ENCODE results near the gene LAMC2.

The LAMC2 gene

DNA sequence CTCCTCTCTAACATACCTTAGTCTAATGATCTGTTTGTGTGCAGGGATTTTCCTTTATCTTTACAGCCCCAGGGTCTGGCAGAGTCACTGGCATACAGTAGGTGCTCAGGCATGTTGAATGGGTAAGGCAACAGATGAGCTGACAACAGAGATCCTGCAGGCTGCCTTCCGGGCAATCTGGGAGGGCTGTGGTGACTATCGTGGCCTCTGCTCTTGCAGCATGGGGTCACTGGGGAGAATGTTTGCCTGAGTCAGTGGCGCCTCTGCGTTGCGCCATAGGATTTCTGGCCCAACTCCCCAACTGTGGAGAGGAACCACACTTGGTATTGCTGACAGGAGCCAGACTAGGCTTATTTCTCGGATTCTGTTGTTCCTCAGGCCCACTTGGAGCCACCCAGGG is 93.8 kb downstream of the LAMC2 start:
- H3K9me3 ChIP-seq (ENCODE audit: control insufficient read depth, low read length) = no peaks in the 10 kb centered on the region
- H3K9ac ChIP-seq (ENCODE audit: low read length) = peak overlapping the region; percentile 86
- H3K4me1 ChIP-seq (ENCODE audit: control insufficient read depth, insufficient read depth, low read length) = peaks cover 59% of the 10 kb centered on the region
- no peak overlapping the region for H3K4me3 ChIP-seq (ENCODE audit: low read length)
- no peaks in the 10 kb centered on the region for H3K27me3 ChIP-seq (replicated peaks; ENCODE audit: control insufficient read depth, insufficient read depth, low read length)
- H3K36me3 ChIP-seq (ENCODE audit: control insufficient read depth, insufficient read depth, low read length, severe bottlenecking) = no peaks in the 10 kb centered on the region
- DNase-seq (ENCODE audit: low read depth) = peak; percentile 70

DNA sequence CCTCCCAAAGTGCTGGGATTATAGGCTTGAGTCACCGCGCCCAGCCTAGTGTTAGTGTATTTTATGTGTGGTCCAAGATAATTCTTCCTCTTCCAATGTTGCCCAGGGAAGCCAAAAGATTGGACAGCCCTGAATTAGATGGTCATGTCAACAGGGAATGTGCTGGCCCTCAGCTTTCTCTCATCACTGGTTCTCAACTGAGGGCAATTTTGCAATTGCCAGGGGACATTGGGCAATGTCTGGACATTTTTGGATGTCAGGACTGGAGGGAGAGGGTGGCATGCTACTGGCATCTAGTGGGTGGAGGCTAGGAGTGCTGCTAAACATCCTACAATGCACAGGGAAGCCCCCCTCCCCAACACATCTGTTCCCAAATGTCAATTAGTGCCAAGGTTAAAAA is 95.0 kb downstream of the LAMC2 start:
- Histone ChIP-seq H3K9me3 (ENCODE audit: control insufficient read depth, low read length) (no peaks in the 10 kb centered on the region), H3K9ac (ENCODE audit: low read length) (peak overlapping the region; percentile 86), H3K4me3 (ENCODE audit: low read length) (peak overlapping the region; percentile 54), H3K27me3 (replicated peaks; ENCODE audit: control insufficient read depth, insufficient read depth, low read length) (no peaks in the 10 kb centered on the region), H3K36me3 (ENCODE audit: control insufficient read depth, insufficient read depth, low read length, severe bottlenecking) (no peaks in the 10 kb centered on the region), H3K4me1 (ENCODE audit: control insufficient read depth, insufficient read depth, low read length) (peaks cover 57% of the 10 kb centered on the region)
- DNase-seq (ENCODE audit: low read depth) = peak; percentile 86

DNA sequence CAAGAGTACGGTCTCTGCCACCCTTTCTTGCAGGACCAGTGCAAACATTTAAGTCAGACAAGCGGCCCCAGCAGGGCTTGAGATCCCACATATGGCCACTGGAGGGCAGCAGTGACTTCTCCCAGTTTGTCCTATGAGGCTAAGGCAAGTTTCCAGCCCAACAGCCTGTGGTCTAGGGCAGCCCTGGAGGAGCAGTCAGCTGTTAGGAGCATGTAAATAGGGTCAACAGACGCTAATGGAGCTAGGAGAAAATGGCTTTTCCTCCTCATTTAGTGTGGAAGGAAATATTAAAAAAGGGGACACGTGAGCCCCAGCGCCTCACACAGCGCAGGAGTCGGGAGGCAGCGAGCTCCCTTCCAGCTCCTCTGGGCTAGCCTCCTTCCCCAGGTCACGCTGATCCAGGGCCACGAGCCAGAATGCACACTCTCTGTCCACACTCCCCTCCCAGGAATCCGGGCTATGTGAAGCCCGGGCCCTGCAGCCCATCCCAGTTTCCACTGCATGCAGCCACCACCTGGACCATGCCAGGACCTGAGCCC is 95.6 kb downstream of the LAMC2 start:
- no peaks in the 10 kb centered on the region for H3K27me3 ChIP-seq (replicated peaks; ENCODE audit: control insufficient read depth, insufficient read depth, low read length)
- H3K36me3 ChIP-seq (ENCODE audit: control insufficient read depth, insufficient read depth, low read length, severe bottlenecking) = no peaks in the 10 kb centered on the region
- H3K4me3 ChIP-seq (ENCODE audit: low read length) = peak overlapping the region; percentile 54
- peaks cover 52% of the 10 kb centered on the region for H3K4me1 ChIP-seq (ENCODE audit: control insufficient read depth, insufficient read depth, low read length)
- H3K9ac ChIP-seq (ENCODE audit: low read length) = peak overlapping the region; percentile 86
- H3K9me3 ChIP-seq (ENCODE audit: control insufficient read depth, low read length) = no peaks in the 10 kb centered on the region
- DNase-seq (ENCODE audit: low read depth) = peak; percentile 94

DNA sequence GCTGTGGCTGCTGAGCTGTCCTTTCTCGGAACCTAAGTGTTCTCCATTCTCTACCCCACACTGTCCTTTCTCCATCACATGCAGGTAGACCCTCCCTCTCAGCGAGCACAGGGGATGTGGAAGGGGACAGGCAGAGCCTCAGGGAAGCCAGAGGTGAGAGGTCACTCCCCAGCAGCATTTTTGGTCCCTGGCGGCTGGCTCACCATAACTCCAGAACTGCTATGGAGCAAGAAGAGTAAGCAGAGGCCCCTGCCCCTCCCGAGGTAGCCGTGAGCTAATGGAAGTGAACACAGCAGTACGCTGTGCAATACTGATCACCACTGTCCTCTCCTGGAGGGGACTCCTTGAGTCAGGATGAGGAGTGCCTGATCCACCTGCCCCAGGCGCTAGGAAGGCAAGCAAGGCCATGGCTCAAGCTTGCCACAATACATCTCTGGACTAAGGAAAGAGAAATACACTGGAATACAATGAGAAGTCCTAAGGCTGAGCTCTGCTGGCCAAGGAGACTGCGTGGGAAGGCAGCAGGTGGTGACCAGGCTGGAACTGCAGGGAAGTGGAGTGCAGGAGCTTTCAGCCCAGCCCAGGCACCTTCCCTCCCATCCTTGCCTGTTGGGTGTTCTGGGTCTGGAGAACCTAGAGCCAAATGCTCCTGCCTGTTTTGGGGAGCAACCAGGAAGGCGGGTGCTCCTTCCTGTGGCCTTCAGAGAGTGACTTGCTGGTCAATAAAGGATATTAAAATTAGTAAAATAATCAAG is 96.2 kb downstream of the LAMC2 start:
- no peaks in the 10 kb centered on the region for H3K36me3 ChIP-seq (ENCODE audit: control insufficient read depth, insufficient read depth, low read length, severe bottlenecking)
- no peaks in the 10 kb centered on the region for H3K9me3 ChIP-seq (ENCODE audit: control insufficient read depth, low read length)
- H3K4me1 ChIP-seq (ENCODE audit: control insufficient read depth, insufficient read depth, low read length) = peaks cover 53% of the 10 kb centered on the region
- no peak for DNase-seq (ENCODE audit: low read depth)
- peak overlapping the region; percentile 54 for H3K4me3 ChIP-seq (ENCODE audit: low read length)
- peak overlapping the region; percentile 86 for H3K9ac ChIP-seq (ENCODE audit: low read length)
- no peaks in the 10 kb centered on the region for H3K27me3 ChIP-seq (replicated peaks; ENCODE audit: control insufficient read depth, insufficient read depth, low read length)

DNA sequence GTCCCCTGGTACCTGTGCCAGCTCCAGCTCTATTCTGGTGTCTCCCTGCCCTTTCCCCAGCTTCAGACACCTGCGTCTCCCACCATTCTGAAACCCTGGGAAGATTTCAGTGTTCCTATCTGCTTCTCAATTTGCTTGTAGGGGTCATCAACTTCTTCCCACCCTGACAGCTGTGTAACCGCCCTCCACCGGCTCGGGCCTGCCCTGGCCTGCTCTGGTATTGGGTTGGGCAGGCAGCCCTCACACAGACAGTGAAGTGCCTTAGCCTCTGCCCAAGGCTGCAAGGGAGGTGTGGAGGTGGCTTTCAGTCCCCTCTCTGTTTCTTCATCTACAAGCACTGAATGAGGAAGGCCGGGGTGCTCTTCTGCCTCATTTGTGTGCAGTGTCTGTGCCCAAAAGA is 97.2 kb downstream of the LAMC2 start:
- H3K27me3 ChIP-seq (replicated peaks; ENCODE audit: control insufficient read depth, insufficient read depth, low read length) = no peaks in the 10 kb centered on the region
- peaks cover 48% of the 10 kb centered on the region for H3K4me1 ChIP-seq (ENCODE audit: control insufficient read depth, insufficient read depth, low read length)
- no peaks in the 10 kb centered on the region for H3K36me3 ChIP-seq (ENCODE audit: control insufficient read depth, insufficient read depth, low read length, severe bottlenecking)
- H3K9me3 ChIP-seq (ENCODE audit: control insufficient read depth, low read length) = no peaks in the 10 kb centered on the region
- no peak for DNase-seq (ENCODE audit: low read depth)
- H3K9ac ChIP-seq (ENCODE audit: low read length) = no peak overlapping the region
- H3K4me3 ChIP-seq (ENCODE audit: low read length) = no peak overlapping the region

DNA sequence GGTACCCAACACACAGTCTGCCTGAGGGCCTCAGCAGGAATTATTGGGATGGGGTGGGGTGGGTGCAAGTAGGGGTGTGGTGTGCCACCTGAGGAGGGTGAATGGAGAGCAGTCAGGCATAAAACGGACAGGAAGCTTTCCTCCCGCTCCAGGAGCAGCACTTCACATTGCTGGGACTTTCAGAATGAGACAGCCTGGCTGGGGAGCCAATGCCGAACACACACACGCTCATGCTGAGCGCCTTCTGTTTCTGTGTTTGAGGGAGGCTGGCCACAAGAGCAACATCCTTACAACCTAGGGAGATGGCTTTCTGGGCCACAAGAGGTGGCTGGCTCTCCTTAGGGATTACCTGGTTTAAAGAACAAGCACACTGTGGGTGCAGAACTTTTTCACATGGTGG is 98.0 kb downstream of the LAMC2 start:
- Histone ChIP-seq H3K27me3 (replicated peaks; ENCODE audit: control insufficient read depth, insufficient read depth, low read length) (no peaks in the 10 kb centered on the region), H3K4me3 (ENCODE audit: low read length) (no peak overlapping the region), H3K4me1 (ENCODE audit: control insufficient read depth, insufficient read depth, low read length) (peaks cover 40% of the 10 kb centered on the region), H3K9me3 (ENCODE audit: control insufficient read depth, low read length) (no peaks in the 10 kb centered on the region), H3K9ac (ENCODE audit: low read length) (no peak overlapping the region), H3K36me3 (ENCODE audit: control insufficient read depth, insufficient read depth, low read length, severe bottlenecking) (no peaks in the 10 kb centered on the region)
- DNase-seq (ENCODE audit: low read depth) = no peak

GRCh38 chr1:183285256-183285655 is 99.2 kb downstream of the LAMC2 start:
- peaks cover 30% of the 10 kb centered on the region for H3K4me1 ChIP-seq (ENCODE audit: control insufficient read depth, insufficient read depth, low read length)
- H3K9me3 ChIP-seq (ENCODE audit: control insufficient read depth, low read length) = no peaks in the 10 kb centered on the region
- no peaks in the 10 kb centered on the region for H3K27me3 ChIP-seq (replicated peaks; ENCODE audit: control insufficient read depth, insufficient read depth, low read length)
- no peaks in the 10 kb centered on the region for H3K36me3 ChIP-seq (ENCODE audit: control insufficient read depth, insufficient read depth, low read length, severe bottlenecking)
- no peak overlapping the region for H3K9ac ChIP-seq (ENCODE audit: low read length)
- no peak overlapping the region for H3K4me3 ChIP-seq (ENCODE audit: low read length)
- DNase-seq (ENCODE audit: low read depth) = no peak

- Histone ChIP-seq H3K4me1 (ENCODE audit: control insufficient read depth, insufficient read depth, low read length) (peaks cover 26% of the 10 kb centered on the region), H3K9me3 (ENCODE audit: control insufficient read depth, low read length) (no peaks in the 10 kb centered on the region), H3K4me3 (ENCODE audit: low read length) (no peak overlapping the region), H3K36me3 (ENCODE audit: control insufficient read depth, insufficient read depth, low read length, severe bottlenecking) (no peaks in the 10 kb centered on the region), H3K9ac (ENCODE audit: low read length) (no peak overlapping the region), H3K27me3 (replicated peaks; ENCODE audit: control insufficient read depth, insufficient read depth, low read length) (no peaks in the 10 kb centered on the region)
- DNase-seq (ENCODE audit: low read depth) = no peak
These were observed 99.7 kb downstream of the LAMC2 start for GRCh38 chr1:183285746-183286145.

DNA sequence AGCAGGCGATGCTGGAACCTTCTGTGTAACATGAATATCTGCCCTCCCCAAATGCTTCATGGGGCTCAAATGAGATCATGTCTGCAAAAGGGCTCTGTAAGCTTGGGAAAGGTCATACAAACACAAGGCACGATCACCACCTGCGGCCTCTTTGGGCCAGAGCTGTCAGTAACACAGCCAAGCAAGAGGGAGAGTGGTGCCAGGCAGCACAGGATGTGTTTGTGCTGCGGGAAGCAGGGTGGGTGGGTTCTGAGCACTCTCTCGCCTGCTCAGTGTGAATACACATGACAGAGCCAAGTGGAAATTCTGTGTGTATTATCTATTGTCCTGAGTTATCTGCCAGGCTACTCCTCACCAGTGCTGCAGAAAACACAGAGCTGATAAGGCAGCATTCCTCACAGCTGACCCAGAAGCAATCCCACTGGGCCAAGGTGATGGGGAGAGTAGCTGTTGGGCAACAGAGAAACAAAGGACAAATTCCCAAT is 101.2 kb downstream of the LAMC2 start:
- Histone ChIP-seq H3K36me3 (ENCODE audit: control insufficient read depth, insufficient read depth, low read length, severe bottlenecking) (no peaks in the 10 kb centered on the region), H3K4me1 (ENCODE audit: control insufficient read depth, insufficient read depth, low read length) (peaks cover 21% of the 10 kb centered on the region), H3K27me3 (replicated peaks; ENCODE audit: control insufficient read depth, insufficient read depth, low read length) (no peaks in the 10 kb centered on the region), H3K9me3 (ENCODE audit: control insufficient read depth, low read length) (no peaks in the 10 kb centered on the region), H3K4me3 (ENCODE audit: low read length) (no peak overlapping the region), H3K9ac (ENCODE audit: low read length) (no peak overlapping the region)
- no peak for DNase-seq (ENCODE audit: low read depth)

DNA sequence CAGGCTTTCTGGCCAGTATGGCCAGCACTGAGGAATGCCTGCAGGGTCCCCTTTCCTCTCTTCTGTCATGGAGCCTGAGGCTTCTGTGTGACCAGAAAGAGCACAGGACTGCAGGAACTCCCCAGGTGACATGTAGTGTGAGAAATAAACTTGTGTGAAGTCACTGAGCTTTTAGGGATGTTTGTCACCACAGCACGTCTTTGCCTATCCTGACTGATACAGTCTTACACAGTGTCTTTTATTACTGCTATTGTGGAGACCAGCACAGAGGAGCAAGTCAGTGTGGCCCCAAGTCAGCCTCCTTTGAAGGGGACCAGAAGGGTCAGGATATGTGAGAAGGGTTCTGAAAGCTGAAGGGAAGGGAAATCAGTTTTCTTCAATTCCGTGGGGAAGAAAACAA is 102.5 kb downstream of the LAMC2 start:
- Histone ChIP-seq H3K9me3 (ENCODE audit: control insufficient read depth, low read length) (no peaks in the 10 kb centered on the region), H3K36me3 (ENCODE audit: control insufficient read depth, insufficient read depth, low read length, severe bottlenecking) (no peaks in the 10 kb centered on the region), H3K4me3 (ENCODE audit: low read length) (no peak overlapping the region), H3K27me3 (replicated peaks; ENCODE audit: control insufficient read depth, insufficient read depth, low read length) (no peaks in the 10 kb centered on the region), H3K4me1 (ENCODE audit: control insufficient read depth, insufficient read depth, low read length) (peaks cover 17% of the 10 kb centered on the region), H3K9ac (ENCODE audit: low read length) (no peak overlapping the region)
- DNase-seq (ENCODE audit: low read depth) = no peak

- Histone ChIP-seq H3K4me3 (ENCODE audit: low read length) (no peak overlapping the region), H3K27me3 (replicated peaks; ENCODE audit: control insufficient read depth, insufficient read depth, low read length) (no peaks in the 10 kb centered on the region), H3K9ac (ENCODE audit: low read length) (no peak overlapping the region), H3K9me3 (ENCODE audit: control insufficient read depth, low read length) (no peaks in the 10 kb centered on the region), H3K4me1 (ENCODE audit: control insufficient read depth, insufficient read depth, low read length) (peaks cover 17% of the 10 kb centered on the region), H3K36me3 (ENCODE audit: control insufficient read depth, insufficient read depth, low read length, severe bottlenecking) (no peaks in the 10 kb centered on the region)
- no peak for DNase-seq (ENCODE audit: low read depth)
These were observed 103.0 kb downstream of the LAMC2 start for GRCh38 chr1:183289051-183289496.
